HG03280 (cell line): ENCODE measurements around the gene OST4.

ENCODE experiments used
- ATAC-seq: cut with Tn5 transposase; IDR thresholded peaks from one replicate; pipeline ENCODE4 v1.9.1; 2021; ENCODE audit warnings: mild to moderate bottlenecking, moderate library complexity; ENCODE audit not compliant: unreplicated experiment

The OST4 gene

GRCh38 chr2:27093430-27094352 lies 22.2 kb upstream of the OST4 start:
- no peak for ATAC-seq

- no peak for ATAC-seq
Observed at GRCh38 chr2:27092696-27093429, 21.4 kb upstream of the OST4 start.

- ATAC-seq = no peak
Observed at GRCh38 chr2:27091746-27092695, 20.6 kb upstream of the OST4 start.

GRCh38 chr2:27089111-27089954 lies 17.9 kb upstream of the OST4 start:
- ATAC-seq = no peak

- no peak for ATAC-seq
Observed at GRCh38 chr2:27088634-27089033, 17.2 kb upstream of the OST4 start.

- no peak for ATAC-seq
Observed at GRCh38 chr2:27087823-27088410, 16.5 kb upstream of the OST4 start.

- peak; percentile 7 for ATAC-seq
Observed at GRCh38 chr2:27086724-27087593, 15.5 kb upstream of the OST4 start, which contains the start of gene KHK. KHK (plus strand) TSS chr2:27086772; CDS start chr2:27087260, 488 bp downstream.

GRCh38 chr2:27086090-27086723 lies 14.8 kb upstream of the OST4 start:
- ATAC-seq = peak; percentile 82

- ATAC-seq = peak; percentile 4
Observed at GRCh38 chr2:27085673-27086089, 14.2 kb upstream of the OST4 start.

GRCh38 chr2:27085062-27085672 lies 13.7 kb upstream of the OST4 start:
- ATAC-seq = no peak

- no peak for ATAC-seq
Observed at GRCh38 chr2:27084297-27085061, 13.0 kb upstream of the OST4 start.

GRCh38 chr2:27083410-27084296 lies 12.2 kb upstream of the OST4 start:
- ATAC-seq = no peak

- ATAC-seq = no peak
Observed at GRCh38 chr2:27082773-27083409, 11.4 kb upstream of the OST4 start.

GRCh38 chr2:27081984-27082772 lies 10.7 kb upstream of the OST4 start:
- ATAC-seq = no peak

GRCh38 chr2:27080603-27080936 lies 9.1 kb upstream of the OST4 start:
- no peak for ATAC-seq
